Left cardiac atrium (tissue), 4 donors: ENCODE data around the gene AGO1. TPM values are rescaled to one million over a fixed set of nuclear protein-coding genes. Genes with fewer than 3 reads are reported as not detected.

Source experiments
- ATAC-seq, 2 donors: fragments of 200-7000 bp; cut with Tn5 transposase; one replicate each; pipeline ENCODE4 v1.9.1; 2020; ENCODE audit warnings: mild to moderate bottlenecking in 2 of 2, moderate library complexity in 2 of 2
- DNase-seq: peaks from one replicate; pipeline ENCODE4 v3.0.0-alpha.2; 2020
- intact Hi-C, 2 donors: fragments of 100-400 bp; cut with DNase I; formaldehyde crosslinking; loops; one replicate each; pipeline versions ENCODE4 v1.14.1 to v1.15.1; 2022 to 2023
- long read RNA-seq: library from polyadenylated mRNA; unstranded; transcript quantifications from one replicate; pipeline ENCODE4 v2.0.0, GENCODE V29; 2021
- total RNA-seq, 2 donors: library from RNA; stranded (reverse); fragmentation: NEBNext Ultra II Directional; extraction: Animal tissue kit (Norgen Biotek cat#: 25700); gene quantifications; one replicate each; pipeline ENCODE4 v1.2.1, GENCODE V29; 2021
- donor health status: DM: no; HTN: yes; CAD: no.
- donor health status: DM: no; HTN: yes; CAD: no; lungs with severe emphysema.
- donor health status: DM: yes; HTN: yes; CAD: no.
- donor health status: Dilated cardiomyopathy.

AGO1 gene
- 10 to 100 TPM; 23.7 to 24.6 TPM for total RNA-seq
- long read RNA-seq, partial matches to known transcripts: 0 of 6 reads
- long read RNA-seq, other reads (novel, unspliced or antisense): 6 of 6 reads

DNA sequence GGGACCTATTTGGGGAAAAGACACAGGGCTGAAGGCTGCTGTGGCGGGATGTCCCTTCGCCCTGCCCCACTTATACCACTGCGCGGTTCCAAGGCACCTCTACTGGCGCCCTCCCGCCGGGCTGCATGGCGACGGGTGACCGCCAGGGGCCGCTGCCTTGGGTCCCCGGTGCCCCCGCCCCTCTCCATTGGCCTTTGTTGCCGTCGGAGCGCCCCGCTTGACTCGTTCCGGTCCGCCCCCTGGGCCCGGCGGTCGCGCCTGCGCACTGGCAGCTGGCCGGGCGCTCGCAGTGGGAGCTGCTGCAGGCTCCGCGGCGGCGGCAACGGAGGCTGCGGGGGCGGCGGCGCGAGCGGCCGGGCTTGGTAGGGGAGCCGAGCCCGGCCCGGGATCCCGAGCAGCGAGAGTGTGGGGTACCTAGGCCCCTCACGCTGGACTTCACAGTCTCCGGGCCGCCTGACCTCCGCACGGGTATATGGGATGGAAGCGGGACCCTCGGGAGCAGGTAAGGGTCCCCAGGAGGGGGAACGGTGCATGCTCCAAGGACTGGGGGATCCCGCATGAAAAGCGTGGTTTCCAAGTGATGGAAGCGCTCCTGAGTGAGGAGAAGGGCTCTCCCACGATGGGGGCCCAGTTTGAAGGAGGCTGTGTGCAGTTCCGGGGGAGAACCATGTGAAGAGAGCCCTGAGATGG is at the start of gene AGO1:
TSS of gene AGO1 (plus strand) at position 265 of the 690 bp plus-strand sequence. CDS start at position 478, 213 bp downstream.
- intact Hi-C loops: no loop called here

DNA sequence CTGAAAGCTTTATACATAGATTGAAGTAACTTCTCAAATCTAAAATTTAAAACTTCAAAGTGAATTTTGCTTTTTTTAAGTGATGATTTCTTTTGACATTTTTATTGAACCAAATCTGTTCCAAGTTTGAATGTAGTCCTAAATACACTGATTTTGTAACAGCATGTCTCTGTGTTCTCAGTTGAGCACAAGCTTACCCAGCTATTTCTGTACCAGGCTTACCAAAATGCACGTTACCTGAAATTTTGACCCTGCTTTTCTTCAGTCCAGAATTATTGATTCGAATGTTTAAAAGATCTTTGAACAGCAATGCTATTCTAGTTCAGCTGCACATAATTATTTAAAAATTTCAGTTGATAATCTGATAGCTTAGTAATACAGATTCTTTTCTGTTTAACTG is 49.6 kb upstream of the AGO1 start:
- ATAC-seq (no peak), DNase-seq (no peak)
- intact Hi-C loops: no loop called here

More for the DNA sequence above, at the start of gene AGO1:
- DNase-seq (peak; percentile 94), ATAC-seq (peak; percentile 98 to 99)

DNA sequence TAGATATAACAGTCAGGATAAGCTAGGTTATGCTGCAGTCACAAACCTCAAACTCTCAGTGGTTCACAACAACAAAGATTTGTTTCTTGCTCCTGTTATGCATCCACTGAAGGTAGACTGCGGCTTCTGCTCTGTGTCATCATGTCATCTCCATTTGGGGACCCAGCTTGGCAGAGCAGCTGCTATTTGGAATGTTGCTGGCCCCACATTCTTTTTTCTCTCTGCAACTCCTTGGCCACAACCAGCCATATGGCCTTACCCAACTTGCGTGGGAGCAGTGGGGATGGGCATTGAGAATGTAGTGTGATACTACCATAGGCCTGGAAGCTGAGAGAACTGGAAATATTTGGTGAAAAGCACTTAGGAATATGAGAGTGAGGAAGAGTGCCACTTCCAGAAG is 48.8 kb upstream of the AGO1 start:
- ATAC-seq (no peak), DNase-seq (no peak)
- intact Hi-C loops: no loop called here

DNA sequence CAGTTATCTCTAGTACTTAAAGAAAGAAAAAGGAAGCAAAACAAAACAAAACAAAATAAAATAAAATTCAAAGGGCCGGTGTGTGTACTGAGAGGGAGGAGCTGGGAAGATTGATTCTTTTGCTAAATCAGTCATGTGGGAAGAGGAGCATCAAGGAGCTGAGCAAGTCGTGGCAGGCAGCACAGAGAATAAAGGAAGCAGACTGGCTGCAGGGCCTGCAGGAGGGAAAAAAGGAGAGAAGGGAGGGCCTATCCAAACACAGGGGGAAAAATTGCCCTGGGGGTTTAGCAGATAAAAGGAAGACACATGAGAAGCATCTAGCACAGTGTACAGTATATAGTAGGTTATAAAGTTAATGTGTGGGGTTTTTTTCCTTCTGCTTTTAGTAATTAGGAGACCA is 47.6 kb upstream of the AGO1 start:
- DNase-seq (no peak), ATAC-seq (no peak)
- intact Hi-C loops: no loop called here

DNA sequence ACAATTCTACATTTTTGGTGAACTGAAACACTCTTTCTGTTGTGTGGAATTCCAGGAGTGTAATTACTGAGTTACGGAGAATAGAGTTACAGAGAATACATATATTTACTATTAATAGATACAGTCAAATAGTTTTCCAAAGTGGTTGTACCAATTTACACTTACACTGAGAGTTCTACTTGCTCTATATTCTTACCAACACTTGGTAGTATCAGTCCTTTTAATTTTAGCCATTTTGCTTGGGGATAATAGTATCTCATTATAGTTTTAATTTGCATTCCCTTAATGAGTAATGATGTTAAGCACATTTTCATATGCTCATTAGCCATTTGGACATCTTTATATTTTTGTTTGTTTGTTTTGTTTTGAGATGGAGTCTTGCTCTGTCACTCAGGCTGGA is 46.3 kb upstream of the AGO1 start:
- no peak for ATAC-seq
- no peak for DNase-seq
- intact Hi-C loops: no loop called here

DNA sequence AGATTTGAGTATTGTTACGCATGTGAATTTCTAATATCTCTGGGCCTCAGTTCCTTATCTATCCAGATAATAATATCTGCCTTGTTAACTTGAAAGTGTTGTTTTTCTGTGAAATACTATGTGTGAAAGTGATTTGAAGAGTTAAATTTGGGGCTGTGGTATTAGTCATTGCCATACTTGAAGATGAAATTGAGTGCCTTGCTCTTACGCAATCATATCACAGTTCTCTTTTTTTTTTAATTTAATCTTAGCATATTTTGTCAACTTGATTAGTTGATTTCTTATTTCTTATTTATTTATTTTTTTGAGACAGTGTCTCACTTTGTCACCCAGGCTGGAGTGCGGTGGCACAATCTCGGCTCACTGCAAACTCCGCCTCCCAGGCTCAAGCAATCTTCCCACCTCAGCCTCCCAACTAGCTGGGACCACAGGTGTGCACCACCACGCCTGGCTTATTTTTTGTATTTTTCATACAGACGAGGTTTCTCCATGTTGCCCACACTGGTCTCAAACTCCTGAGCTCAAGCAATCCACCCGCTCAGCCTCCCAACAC is 44.2 kb upstream of the AGO1 start:
- no peak for ATAC-seq
- DNase-seq: no peak
- intact Hi-C loops: no loop called here

DNA sequence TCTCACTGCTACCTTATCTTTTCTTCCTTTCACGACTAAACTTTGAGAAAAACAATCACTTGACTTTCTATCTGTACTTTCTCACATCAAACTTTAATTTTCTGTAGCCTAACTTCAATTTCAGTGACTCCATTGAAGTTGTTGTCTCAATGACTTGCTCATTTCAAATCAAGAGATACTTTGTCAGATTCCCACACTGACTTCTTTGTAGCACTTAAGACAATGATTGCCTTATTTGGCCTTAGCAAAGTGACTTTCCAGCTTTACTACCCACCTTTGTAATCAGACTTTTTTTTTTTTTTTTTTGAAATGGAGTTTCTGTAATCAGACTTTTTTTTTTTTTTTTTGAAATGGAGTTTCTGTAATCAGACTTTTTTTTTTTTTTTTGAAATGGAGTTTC is 38.2 kb upstream of the AGO1 start:
- ATAC-seq (no peak), DNase-seq (no peak)
- intact Hi-C loops: no loop called here

DNA sequence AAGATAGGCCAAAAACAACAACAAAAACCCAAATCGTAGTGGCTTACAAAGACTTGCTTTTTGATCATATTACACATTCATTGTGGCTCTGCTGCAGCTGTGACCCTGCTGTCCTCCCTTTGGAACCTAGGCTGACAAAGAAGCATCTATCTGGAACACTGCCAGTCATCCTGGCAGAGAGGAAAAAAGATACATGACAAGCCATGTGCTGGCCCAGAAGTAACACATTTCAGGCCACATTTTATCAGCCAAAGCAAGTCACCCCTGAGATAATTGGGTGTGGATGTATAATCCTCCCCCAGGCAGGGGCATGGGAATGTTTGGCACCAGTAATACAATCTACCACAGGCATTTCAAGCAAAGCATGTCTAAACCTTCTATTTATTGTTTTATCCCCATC is 37.2 kb upstream of the AGO1 start:
- DNase-seq (peak; percentile 25), ATAC-seq (peak; percentile 77 to 85)
- intact Hi-C loops: no loop called here

DNA sequence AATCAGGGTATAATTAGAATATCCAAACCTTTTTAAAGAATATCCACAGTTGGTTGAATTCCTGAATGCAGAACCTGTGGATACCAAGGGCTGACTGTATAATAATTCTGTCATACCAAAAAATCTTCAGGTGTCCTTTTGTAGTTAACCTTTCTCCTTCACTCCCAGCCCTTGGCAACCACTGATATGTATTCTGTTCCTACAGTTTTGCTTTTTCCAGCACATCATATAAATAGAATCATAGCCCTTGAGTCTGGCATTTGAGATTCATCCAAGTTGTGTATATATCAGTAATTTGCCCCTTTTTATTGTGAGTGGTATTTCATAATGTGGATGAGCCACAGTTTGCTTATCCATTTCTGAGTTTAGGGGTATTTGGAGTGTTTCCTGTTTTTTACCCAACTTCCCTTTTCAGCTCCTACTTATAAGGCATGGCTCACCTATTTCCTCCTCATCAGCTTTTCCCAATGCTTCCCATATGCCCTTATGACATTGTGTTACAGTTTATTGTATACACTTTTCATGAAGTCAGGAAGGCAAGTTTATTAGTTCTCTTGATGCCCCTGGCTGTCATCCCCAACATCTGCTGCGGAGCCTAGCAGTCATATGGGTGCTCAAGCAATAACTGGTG is 35.0 kb upstream of the AGO1 start:
- DNase-seq: no peak
- intact Hi-C loops: no loop called here
- ATAC-seq: no peak

DNA sequence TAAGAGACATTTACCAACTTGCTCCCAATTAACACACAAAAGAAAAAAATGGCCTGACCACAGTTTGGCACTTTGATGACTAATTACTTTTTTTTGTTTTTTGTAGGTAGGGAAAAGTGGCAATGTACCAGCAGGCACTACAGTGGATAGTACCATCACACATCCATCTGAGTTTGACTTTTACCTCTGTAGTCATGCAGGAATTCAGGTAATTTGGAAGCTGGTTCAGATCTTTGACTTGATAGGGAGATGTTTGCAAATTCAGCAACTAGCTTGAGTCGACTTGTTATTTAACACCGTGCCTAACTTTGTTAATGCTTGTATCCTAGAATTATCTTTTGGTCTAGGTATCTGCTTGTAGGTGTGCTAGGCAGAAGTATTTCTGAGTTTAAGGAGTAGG is 33.0 kb upstream of the AGO1 start:
- DNase-seq: no peak
- intact Hi-C loops: no loop called here
- ATAC-seq: no peak

DNA sequence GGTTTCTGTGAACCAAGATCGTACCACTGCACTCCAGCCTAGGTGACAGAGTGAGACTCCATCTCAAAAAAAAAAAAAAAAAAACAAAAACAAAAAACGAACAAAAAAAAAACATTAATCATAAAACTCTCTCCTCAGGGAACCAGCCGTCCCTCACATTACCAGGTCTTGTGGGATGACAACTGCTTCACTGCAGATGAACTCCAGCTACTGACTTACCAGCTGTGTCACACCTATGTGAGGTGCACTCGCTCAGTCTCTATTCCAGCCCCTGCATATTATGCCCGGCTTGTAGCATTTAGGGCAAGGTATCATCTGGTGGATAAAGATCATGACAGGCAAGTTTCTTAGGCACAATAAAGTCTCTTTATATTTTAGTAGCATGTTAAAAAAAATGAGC is 32.3 kb upstream of the AGO1 start:
- intact Hi-C loops: no loop called here
- no peak for ATAC-seq
- no peak for DNase-seq

DNA sequence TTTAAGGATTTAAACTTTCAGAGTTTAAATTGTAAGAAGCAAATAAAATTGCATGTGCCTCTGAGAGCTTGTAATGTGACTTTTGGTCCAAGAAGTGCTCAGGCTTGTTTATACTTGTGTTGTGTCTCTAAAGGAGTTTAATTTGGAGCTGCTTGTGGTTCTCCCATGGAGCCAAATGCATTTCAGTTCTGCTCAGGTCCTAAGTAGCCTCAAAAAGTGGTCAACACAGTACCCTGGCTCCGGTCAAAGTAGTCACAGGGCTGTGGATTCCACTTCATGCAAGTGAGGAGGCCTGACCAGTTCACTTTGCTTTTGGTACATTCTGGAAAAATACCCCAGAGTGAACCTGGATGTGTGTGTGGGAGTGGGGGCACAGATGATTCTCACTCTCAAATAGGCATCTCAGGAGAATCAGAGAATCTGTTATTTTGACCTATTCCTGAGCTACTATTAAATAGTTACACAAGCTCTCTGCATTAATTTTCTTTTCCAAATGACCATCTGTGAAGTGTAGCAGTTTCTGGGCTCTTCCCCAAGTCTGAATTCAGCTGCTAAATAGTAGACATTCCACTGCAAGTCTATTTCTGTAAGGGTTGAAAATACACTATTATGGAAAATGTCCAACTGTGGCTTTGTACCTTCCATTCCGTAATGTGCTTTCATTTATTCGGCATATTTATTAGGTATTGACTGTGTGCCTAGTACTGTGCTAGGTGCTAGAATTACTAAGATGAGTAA is 31.7 kb upstream of the AGO1 start:
- ATAC-seq (peak; percentile 76 to 86), DNase-seq (no peak)
- intact Hi-C loops: no loop called here

DNA sequence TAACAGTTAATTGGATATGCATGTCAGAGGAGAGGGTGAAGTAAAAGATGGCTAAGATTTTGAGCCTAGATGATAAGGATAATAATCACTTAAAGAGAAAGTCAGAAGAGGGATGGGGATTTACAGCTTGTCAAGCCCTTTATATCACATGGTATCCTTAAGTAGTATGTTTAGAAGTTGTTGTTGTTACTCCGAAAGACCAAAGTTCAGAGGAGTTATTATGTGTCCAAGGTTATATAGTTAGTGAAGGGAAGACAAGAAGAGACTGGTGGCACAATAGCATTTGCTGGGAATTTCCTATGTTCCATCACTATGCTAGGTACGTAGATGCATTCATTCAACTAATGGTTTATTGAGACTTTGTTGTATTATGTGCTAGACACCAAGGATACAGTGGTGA is 30.8 kb upstream of the AGO1 start:
- DNase-seq (no peak), ATAC-seq (no peak)
- intact Hi-C loops: no loop called here

DNA sequence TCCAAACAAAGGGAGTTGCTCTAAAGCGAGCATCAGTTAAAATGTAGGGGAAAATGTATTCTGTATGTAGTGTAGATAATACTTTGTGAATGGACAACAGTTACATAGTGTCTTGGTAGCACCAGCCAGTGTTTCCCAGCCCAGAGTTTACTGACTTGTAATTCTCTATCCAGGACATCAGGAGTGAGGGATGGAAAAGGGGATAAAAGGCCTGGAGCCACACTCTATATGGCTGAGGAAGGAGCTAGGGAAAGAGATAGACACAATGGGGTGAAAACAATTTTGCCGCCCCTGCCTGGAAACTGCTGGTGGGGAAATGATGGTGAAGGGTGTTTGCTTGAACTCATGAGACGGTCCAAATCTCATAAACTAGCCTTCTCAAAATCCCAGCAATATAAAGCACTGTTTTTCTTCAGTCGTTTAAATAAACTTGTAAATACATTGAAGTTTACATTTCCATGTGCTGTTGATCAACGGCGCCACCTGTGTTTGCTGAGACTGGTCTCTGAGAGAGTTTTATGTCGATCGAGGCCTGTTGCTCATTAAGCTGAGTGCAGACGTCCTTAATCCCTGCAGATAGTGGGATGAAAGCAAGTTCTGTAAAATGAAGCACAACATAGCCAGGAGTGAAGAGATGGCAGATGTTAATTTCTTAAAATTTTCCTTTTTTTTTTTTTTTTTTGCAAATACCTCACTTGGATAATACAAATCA is 27.9 kb upstream of the AGO1 start:
- DNase-seq: no peak
- ATAC-seq: no peak
- intact Hi-C loops: no loop called here

DNA sequence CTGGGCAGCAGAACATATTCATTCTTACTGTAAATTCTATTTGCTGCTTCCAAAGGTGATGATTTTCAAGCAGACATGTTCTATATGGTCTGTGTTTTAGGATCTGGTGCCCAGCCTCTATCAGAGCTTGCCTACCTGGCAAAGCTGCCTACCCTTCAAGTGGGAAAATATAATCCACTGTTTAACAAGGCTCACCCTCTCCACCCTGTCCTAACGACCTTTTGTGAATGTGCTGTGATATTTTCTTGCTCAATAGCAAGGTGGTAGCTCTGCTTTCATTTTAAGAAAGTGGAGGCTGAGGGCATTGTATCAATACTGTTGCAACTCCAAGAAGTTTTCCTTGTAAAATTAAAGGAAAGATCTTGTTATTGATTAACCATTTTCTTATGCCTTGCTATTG is 26.0 kb upstream of the AGO1 start:
- intact Hi-C loops: no loop called here
- no peak for ATAC-seq

DNA sequence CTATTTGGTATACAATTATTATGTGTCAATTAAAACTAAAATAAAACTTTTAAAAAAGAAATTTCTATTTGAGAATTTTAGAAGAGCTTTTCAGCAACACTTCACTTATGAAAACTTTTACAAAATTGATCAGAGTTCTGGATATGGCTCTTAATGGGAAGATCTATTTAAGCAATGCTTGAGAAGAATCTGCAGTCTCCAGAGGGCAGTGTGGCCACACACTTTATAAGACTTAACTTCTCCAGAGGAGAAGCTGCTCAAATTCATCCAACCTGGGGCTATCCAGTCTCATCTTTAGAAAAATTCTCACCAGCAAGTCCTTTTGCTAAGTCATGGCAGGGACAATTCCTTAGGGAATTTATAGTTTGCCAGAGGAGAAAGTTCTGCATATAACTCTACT is 25.2 kb upstream of the AGO1 start:
- intact Hi-C loops: no loop called here
- DNase-seq (no peak), ATAC-seq (no peak)

More for the DNA sequence above, 26.0 kb upstream of the AGO1 start:
- DNase-seq: no peak

DNA sequence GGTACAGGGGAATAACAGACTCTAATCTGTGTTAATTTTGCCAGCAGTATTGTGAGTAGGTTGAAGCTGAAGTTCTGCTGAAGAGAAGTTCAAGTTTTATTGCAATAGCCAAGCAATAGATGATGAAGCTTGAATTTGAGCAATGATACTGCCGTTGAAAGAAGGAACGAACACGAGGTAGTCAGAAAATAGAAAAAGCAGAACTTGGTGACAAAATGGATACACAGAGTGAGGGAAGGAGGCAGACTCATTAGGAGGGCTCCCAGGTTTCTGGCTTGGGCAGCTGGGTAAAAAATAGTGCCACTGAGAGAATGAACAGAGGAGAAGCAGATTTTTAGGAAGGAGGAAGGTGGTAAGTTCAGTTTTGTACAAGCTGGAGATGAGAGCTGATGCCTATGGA is 22.3 kb upstream of the AGO1 start:
- intact Hi-C loops: no loop called here
- ATAC-seq: no peak
- no peak for DNase-seq

DNA sequence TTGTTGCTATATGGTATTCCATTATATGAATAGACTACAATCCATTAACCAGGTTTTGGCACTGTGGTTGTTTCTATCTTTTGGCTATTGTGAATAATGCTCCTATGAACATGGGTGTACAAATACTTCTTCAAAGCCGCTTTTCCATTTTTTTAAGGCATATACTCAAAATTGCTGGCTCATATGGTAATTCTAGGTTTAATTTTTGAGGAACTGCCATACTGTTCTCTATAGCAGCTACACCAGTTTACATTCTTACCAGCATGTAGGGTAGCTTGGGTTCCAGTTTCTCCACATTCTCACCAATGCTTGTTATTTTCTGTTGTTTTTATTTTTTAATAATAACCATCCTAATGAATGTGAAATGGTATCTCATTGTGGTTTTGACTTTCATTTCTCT is 19.9 kb upstream of the AGO1 start:
- ATAC-seq (no peak), DNase-seq (no peak)
- intact Hi-C loops: no loop called here

DNA sequence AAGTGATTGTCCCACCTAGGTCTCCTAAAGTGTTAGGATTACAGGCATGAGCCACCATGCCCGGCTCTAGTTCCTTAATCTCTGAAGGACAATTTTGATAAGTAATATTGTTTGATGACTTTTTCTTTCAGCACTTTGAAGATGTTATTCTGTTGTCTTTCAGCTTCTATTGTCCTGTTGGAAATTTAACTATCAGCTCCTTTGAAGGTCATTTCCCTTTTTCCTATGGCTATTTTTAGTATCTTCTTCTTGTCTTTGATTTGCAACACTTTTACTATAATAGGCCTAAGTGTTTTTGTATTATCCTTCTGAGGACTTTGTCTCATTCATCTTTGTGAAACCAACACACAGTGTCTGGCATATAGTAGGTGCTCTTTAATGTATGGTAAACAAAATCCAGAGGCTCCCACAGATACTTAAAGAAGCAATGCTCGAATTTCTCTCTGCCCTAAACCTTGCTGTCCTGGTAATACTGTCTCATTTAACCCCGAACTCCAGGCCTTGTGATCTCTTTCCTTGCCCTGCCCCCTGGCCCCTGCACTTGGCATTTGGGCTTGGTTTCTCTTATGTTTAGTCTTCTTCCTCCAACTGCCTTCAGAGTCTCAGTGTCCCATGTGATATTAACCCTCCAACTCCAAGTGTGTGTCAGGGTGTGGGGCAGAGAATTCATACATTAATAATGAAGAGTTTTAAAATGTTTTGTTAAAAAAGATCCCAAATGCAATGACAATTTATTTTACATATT is 19.0 kb upstream of the AGO1 start:
- intact Hi-C loops: no loop called here
- DNase-seq (no peak), ATAC-seq (no peak)
